NCI-H1694 treated with DMSO at 0.1 percent for 48 hours (cell line): ENCODE measurements around the gene ITPR2.
"Not testable (repeated sequence)": the region's sequence is repeated elsewhere in the genome, so short reads cannot be mapped to it uniquely, and the experiment has no call there.

ENCODE experiments used
- DNase-seq: peaks from one replicate; lab custom pipeline; 2025; lab: John Stamatoyannopoulos, UW

Gene ITPR2

GRCh38 chr12:26832822-26833742, at the start of gene ITPR2:
Gene ITPR2, minus strand, starts transcription at chr12:26833194. Its CDS starts 413 bp downstream, at chr12:26832781.
- peak; percentile 67 for DNase-seq

GRCh38 chr12:26880625-26881024, 47.6 kb upstream of the ITPR2 start:
- DNase-seq, result no peak

GRCh38 chr12:26878661-26879119, 45.7 kb upstream of the ITPR2 start:
- peak; percentile 81 for DNase-seq

- no peak for DNase-seq
Measured at GRCh38 chr12:26874501-26875296, 41.7 kb upstream of the ITPR2 start.

GRCh38 chr12:26872625-26873024, 39.6 kb upstream of the ITPR2 start:
- no peak for DNase-seq

- no peak for DNase-seq
Measured at GRCh38 chr12:26871985-26872384, 39.0 kb upstream of the ITPR2 start.

GRCh38 chr12:26870491-26871419, 37.8 kb upstream of the ITPR2 start:
- DNase-seq, result no peak

GRCh38 chr12:26869908-26870459, 37.0 kb upstream of the ITPR2 start:
- no peak for DNase-seq

GRCh38 chr12:26869104-26869494, 36.1 kb upstream of the ITPR2 start:
- DNase-seq, result no peak

GRCh38 chr12:26868447-26869103, 35.6 kb upstream of the ITPR2 start:
- DNase-seq, result no peak

GRCh38 chr12:26867080-26867479, 34.1 kb upstream of the ITPR2 start:
- DNase-seq, result no peak

GRCh38 chr12:26863515-26863914, 30.5 kb upstream of the ITPR2 start:
- no peak for DNase-seq

GRCh38 chr12:26862787-26863186, 29.8 kb upstream of the ITPR2 start:
- not testable (repeated sequence) for DNase-seq

GRCh38 chr12:26861690-26862089, 28.7 kb upstream of the ITPR2 start:
- no peak for DNase-seq

- DNase-seq, result no peak
Measured at GRCh38 chr12:26857465-26858176, 24.6 kb upstream of the ITPR2 start.

- DNase-seq, result no peak
Measured at GRCh38 chr12:26855337-26855736, 22.3 kb upstream of the ITPR2 start.

- no peak for DNase-seq
Measured at GRCh38 chr12:26854031-26854390, 21.0 kb upstream of the ITPR2 start.

GRCh38 chr12:26853303-26854030, 20.5 kb upstream of the ITPR2 start:
- peak; percentile 81 for DNase-seq

GRCh38 chr12:26851031-26851809, 18.2 kb upstream of the ITPR2 start:
- DNase-seq, result no peak
